ENCODE data around the gene MYCN.

GRCh38 chr2:15993232-15993610 lies 52.9 kb downstream of the MYCN start:
- TF ChIP-seq EZH2 (IDR thresholded peaks at IDR 0.05; ENCODE audit: borderline replicate concordance) = no peak
- no peak for TF ChIP-seq CTCF (IDR thresholded peaks at IDR 0.05; ENCODE audit: poor library complexity)
- no peak for TF ChIP-seq EZH2phosphoT487 (IDR thresholded peaks at IDR 0.05; ENCODE audit: low read depth, severe bottlenecking, unreplicated experiment)
